Measurements from ENCODE around the gene GRIN2C.

GRIN2C gene

DNA sequence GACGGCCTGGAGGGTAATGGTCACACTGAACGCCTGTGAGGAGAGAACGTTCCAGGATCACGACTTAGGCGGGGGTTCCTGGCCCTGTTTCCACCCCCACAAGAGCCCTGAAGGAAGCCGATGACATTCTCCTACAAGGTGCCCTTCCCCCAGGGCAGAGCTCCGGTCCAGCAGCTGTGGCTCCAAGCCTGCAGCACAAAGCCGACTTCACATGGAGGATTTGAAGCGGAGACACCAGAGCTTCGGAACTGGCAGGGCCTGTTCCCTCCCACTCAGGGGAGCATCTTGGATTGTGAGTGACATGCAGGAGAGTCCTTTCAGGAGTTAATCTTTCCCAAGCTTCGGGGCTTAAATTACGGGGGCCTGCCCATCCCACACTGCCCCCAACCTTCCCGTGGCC is 28.8 kb upstream of the GRIN2C start:
- CTCF ChIA-PET, result interaction anchor here (1.9 kb wide), 1 partner anchor 26 kb away, joined by 7 read pairs; no protein-coding TSS in a partner anchor
- Histone ChIP-seq H3K4me3 (ENCODE audit: low read depth, low read length) (no peak overlapping the region), H3K36me3 (ENCODE audit: control insufficient read depth in 2 of 2, insufficient read depth in 1 of 2, low read length in 2 of 2) (no peaks in the 10 kb centered on the region), H3K4me1 (ENCODE audit: control insufficient read depth, insufficient read depth, low read length) (no peaks in the 10 kb centered on the region), H3K27ac (ENCODE audit: extremely low read depth, low read depth, low read length) (no peak overlapping the region), H3K9me3 (ENCODE audit: control insufficient read depth, insufficient read depth, low read depth, low read length) (no peaks in the 10 kb centered on the region)
- no peak for TF ChIP-seq ZNF837 (tag by site-specific recombination; IDR thresholded peaks at IDR 0.05)
- no peak for TF ChIP-seq ZNF48 (tag by site-specific recombination; IDR thresholded peaks at IDR 0.05)
- no peak for TF ChIP-seq REPIN1 (tag by site-specific recombination; IDR thresholded peaks at IDR 0.05; ENCODE audit: low read depth)
- TF ChIP-seq ZFP37 (tag by site-specific recombination; IDR thresholded peaks at IDR 0.05), result no peak
- TF ChIP-seq ZNF24 (tag by site-specific recombination; IDR thresholded peaks at IDR 0.05), result no peak
- TF ChIP-seq ZNF548 (tag by site-specific recombination; IDR thresholded peaks at IDR 0.05), result no peak
- no peak for TF ChIP-seq ZNF544 (tag by site-specific recombination; IDR thresholded peaks at IDR 0.05)
- TF ChIP-seq ZXDB (tag by site-specific recombination; IDR thresholded peaks at IDR 0.05), result no peak
- no peak for TF ChIP-seq GFI1B (tag by site-specific recombination; IDR thresholded peaks at IDR 0.05)
- TF ChIP-seq YY1 (tag by site-specific recombination; IDR thresholded peaks at IDR 0.05), result no peak
- POLR2A ChIA-PET, result interaction anchor here (3.1 kb wide), 1 partner anchor 15 kb away, joined by 13 read pairs; the partner anchor contains the start of gene FDXR

DNA sequence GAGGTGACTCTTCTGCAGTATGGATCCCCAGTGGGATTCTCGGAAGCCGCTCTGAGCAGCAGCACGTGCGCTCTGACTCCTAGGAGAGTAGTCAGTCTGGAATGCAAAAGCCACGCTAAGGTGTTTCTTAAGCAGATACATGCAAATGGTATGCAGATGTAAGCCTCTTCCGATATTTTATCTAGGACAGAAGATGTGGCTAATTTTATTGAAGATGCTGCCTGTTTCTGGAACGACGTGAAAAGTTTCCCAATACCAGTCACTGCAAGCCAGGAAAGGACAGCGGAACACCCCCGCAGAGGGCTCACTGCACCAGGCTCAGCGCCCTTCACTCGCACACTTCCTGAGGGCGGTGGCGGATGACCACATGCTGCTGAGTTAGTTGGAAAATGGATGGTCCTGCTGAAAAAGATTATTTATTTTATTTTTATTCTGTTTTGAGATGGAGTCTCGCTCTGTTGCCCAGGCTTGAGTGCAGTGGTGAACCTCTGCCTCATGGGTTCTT is 23.6 kb upstream of the GRIN2C start:
- POLR2A ChIA-PET, result no interaction called here

More for the DNA sequence above, 23.6 kb upstream of the GRIN2C start:
- TF ChIP-seq ZBTB7A (tag by site-specific recombination; IDR thresholded peaks at IDR 0.05; ENCODE audit: low read depth), result no peak
- no peak for TF ChIP-seq ZFP41 (tag by site-specific recombination; IDR thresholded peaks at IDR 0.05; ENCODE audit: borderline replicate concordance)
- TF ChIP-seq ZNF585B (tag by site-specific recombination; IDR thresholded peaks at IDR 0.05), result no peak
- TF ChIP-seq ZNF791 (tag by site-specific recombination; IDR thresholded peaks at IDR 0.05), result no peak
- no peak for TF ChIP-seq ZSCAN4 (tag by site-specific recombination; IDR thresholded peaks at IDR 0.05)
- no peak for TF ChIP-seq ZNF121 (tag by site-specific recombination; IDR thresholded peaks at IDR 0.05)
- TF ChIP-seq ZNF510 (tag by site-specific recombination; IDR thresholded peaks at IDR 0.05; ENCODE audit: insufficient replicate concordance), result no peak
- TF ChIP-seq ZNF549 (tag by site-specific recombination; IDR thresholded peaks at IDR 0.05), result no peak
- TF ChIP-seq KLF1 (tag by site-specific recombination; IDR thresholded peaks at IDR 0.05), result no peak
- no peak for TF ChIP-seq ZEB2 (tag by site-specific recombination; IDR thresholded peaks at IDR 0.05)
- TF ChIP-seq ZNF239 (tag by site-specific recombination; IDR thresholded peaks at IDR 0.05), result no peak
- no peak for TF ChIP-seq AEBP2 (tag by site-specific recombination; IDR thresholded peaks at IDR 0.05; ENCODE audit: borderline replicate concordance)
- TF ChIP-seq ZBTB6 (tag by site-specific recombination; IDR thresholded peaks at IDR 0.05), result no peak
- TF ChIP-seq ZNF221 (tag by site-specific recombination; IDR thresholded peaks at IDR 0.05; ENCODE audit: borderline replicate concordance), result no peak
- TF ChIP-seq RBAK (tag by site-specific recombination; IDR thresholded peaks at IDR 0.05), result no peak
- TF ChIP-seq ZNF302 (tag by site-specific recombination; IDR thresholded peaks at IDR 0.05; ENCODE audit: low read depth), result no peak
- Histone ChIP-seq H3K36me3 (ENCODE audit: control insufficient read depth in 2 of 2, insufficient read depth in 1 of 2, low read length in 2 of 2) (no peaks in the 10 kb centered on the region), H3K4me1 (ENCODE audit: control insufficient read depth, insufficient read depth, low read length) (no peaks in the 10 kb centered on the region; the same call in 1 of the 2 replicates), H3K27ac (ENCODE audit: extremely low read depth, low read depth, low read length) (no peak overlapping the region), H3K9me3 (ENCODE audit: control insufficient read depth, insufficient read depth, low read depth, low read length) (no peaks in the 10 kb centered on the region), H3K4me3 (ENCODE audit: low read depth, low read length) (no peak overlapping the region)
- CTCF ChIA-PET, result no interaction called here

All from HEK293 (cell line).